Fibroblast of peridontal ligament (primary cell): ENCODE data around the gene HSPG2.
A peak's percentile ranks its signal among the peaks of the same experiment; 100 is the strongest.
"Not testable (repeated sequence)": the region's sequence is repeated elsewhere in the genome, so short reads cannot be mapped to it uniquely, and the experiment has no call there.

Experiments
- DNase-seq: peaks from one replicate; pipeline ENCODE4 v3.0.0-alpha.2; 2010; ENCODE audit errors: extremely low read depth

HSPG2 gene

GRCh38 chr1:21786640-21787039 is 150.5 kb downstream of the HSPG2 start:
- DNase-seq = no peak

GRCh38 chr1:21785764-21786163 is 151.3 kb downstream of the HSPG2 start:
- DNase-seq = not testable (repeated sequence)

- peak; percentile 84 for DNase-seq
These were observed 153.2 kb downstream of the HSPG2 start for GRCh38 chr1:21783679-21784603.

GRCh38 chr1:21782868-21783678 is 154.0 kb downstream of the HSPG2 start, which contains the start of gene USP48:
TSS of gene USP48 (minus strand) at chr1:21783149. CDS start at chr1:21782957, 192 bp downstream.
- DNase-seq = peak; percentile 97

- DNase-seq = peak; percentile 65
These were observed 154.7 kb downstream of the HSPG2 start for GRCh38 chr1:21782349-21782867.

GRCh38 chr1:21781815-21782348 is 155.2 kb downstream of the HSPG2 start:
- peak; percentile 65 for DNase-seq

- no peak for DNase-seq
These were observed 157.2 kb downstream of the HSPG2 start for GRCh38 chr1:21779613-21780521.

- DNase-seq = no peak
These were observed 158.7 kb downstream of the HSPG2 start for GRCh38 chr1:21778405-21778727.

GRCh38 chr1:21776925-21777324 is 160.2 kb downstream of the HSPG2 start:
- DNase-seq = not testable (repeated sequence)

- DNase-seq = peak; percentile 80
These were observed 161.0 kb downstream of the HSPG2 start for GRCh38 chr1:21775985-21776562.

GRCh38 chr1:21775550-21775914 is 161.6 kb downstream of the HSPG2 start:
- no peak for DNase-seq

GRCh38 chr1:21774835-21775549 is 162.1 kb downstream of the HSPG2 start:
- DNase-seq = no peak

- DNase-seq = no peak
These were observed 163.5 kb downstream of the HSPG2 start for GRCh38 chr1:21773585-21773984.
